ENCODE data around the gene BRSK1. TPM values are rescaled to one million over a fixed set of nuclear protein-coding genes. Genes with fewer than 3 reads are reported as not detected.

The BRSK1 gene
- total and polyA plus RNA-seq, 10 of the 15 experiments (the other 5 are each of a cell fraction or from before 2014, with no cell fraction given): 0.03 to 0.76 (median 0.25) TPM; not detected in 4

GRCh38 chr19:55279340-55279739 is 4.5 kb upstream of the BRSK1 start (continued):
- TF ChIP-seq BHLHE40 (IDR thresholded peaks at IDR 0.05; ENCODE audit: borderline replicate concordance in 1 of 2, low read depth in 2 of 2, low read length in 1 of 2): no peak

- in situ Hi-C loops (cut with MboI) (no loop called here), intact Hi-C loops (cut with micrococcal nuclease; ENCODE audit: unreplicated experiment) (no loop called here)
- H3K4me3 ChIP-seq: peak within 1 kb of the TSS; percentile 82
- RAD21 ChIA-PET (ENCODE audit: unreplicated experiment): interaction anchor here (0.5 to 2.2 kb wide), 11 partner anchors 12 to 326 kb away, joined by 3 to 27 read pairs (median 4); partner anchors contain the start of genes KMT5C, PPP6R1, UBE2S and ZNF628
- POLR2A ChIA-PET: interaction anchor here (0.9 to 6.1 kb wide), 7 partner anchors 20 to 319 kb away, joined by 4 to 86 read pairs (median 7); partner anchors contain the start of genes FIZ1, KMT5C, PPP6R1 and TMEM238
- H3K27me3 ChIP-seq (replicated peaks in 1 of 2; ENCODE audit: control insufficient read depth in 2 of 2, insufficient read depth in 2 of 2, low read length in 1 of 2): no peaks in the 10 kb centered on the region; a peak in 1 of 4 replicates
- no TSS peak for BruUV-seq (replicated peaks)
- peak within 1 kb of the TSS; percentile 55 for H3K9ac ChIP-seq (ENCODE audit: control insufficient read depth, insufficient read depth, low read length)
- H4K20me1 ChIP-seq (ENCODE audit: control insufficient read depth, insufficient read depth): no peaks in the 10 kb centered on the region
- SMC1A ChIA-PET (ENCODE audit: uncharacterized antibody, unreplicated experiment): interaction anchor here (0.8 to 7.6 kb wide), 5 partner anchors 16 to 59 kb away, joined by 3 to 68 read pairs (median 4); partner anchors contain the start of genes KMT5C and PPP6R1
- peak within 1 kb of the TSS; percentile 95 for H3K4me2 ChIP-seq (ENCODE audit: control insufficient read depth, insufficient read depth)
- WGBS (ENCODE audit: insufficient coverage, insufficient replicate concordance, low lambda C conversion rate, missing lambda C conversion rate): 3% methylated on average over 52 of the region's 52 CpGs
- H2AFZ ChIP-seq (ENCODE audit: control insufficient read depth, low read depth, low read length): peak within 1 kb of the TSS; percentile 92
- ATAC-seq (peak; percentile 91), DNase-seq (ENCODE audit: low read depth, low spot score) (peak; percentile 93), FAIRE-seq (peak; percentile 47)
- H3K4me1 ChIP-seq (ENCODE audit: control insufficient read depth, insufficient read depth, low read length): peaks cover 42% of the 10 kb centered on the region
- no peaks in the 10 kb centered on the region; the same call in 1 of the 2 replicates for H3K79me2 ChIP-seq (ENCODE audit: control insufficient read depth, insufficient read depth, low read length)
- no peaks in the 10 kb centered on the region for H3K36me3 ChIP-seq (ENCODE audit: control insufficient read depth in 2 of 2, insufficient read depth in 2 of 2, low read length in 1 of 2)
- CTCF ChIA-PET: interaction anchor here (0.9 to 4.6 kb wide), 7 partner anchors 11 to 104 kb away, joined by 3 to 14 read pairs (median 5); partner anchors contain the start of genes KMT5C and TMEM238
- H3K9me3 ChIP-seq (replicated peaks; ENCODE audit: control insufficient read depth, insufficient read depth, low read length): no peaks in the 10 kb centered on the region
- peak within 1 kb of the TSS; percentile 50 for H3K27ac ChIP-seq (ENCODE audit: control insufficient read depth, insufficient read depth)
- TF ChIP-seq PAX8 (IDR thresholded peaks at IDR 0.05) (no peak), FOS (IDR thresholded peaks at IDR 0.05; ENCODE audit: borderline replicate concordance, extremely low read depth, insufficient read length) (no peak), MTA3 (IDR thresholded peaks at IDR 0.05; ENCODE audit: borderline replicate concordance, low read length) (no peak), ESRRA (IDR thresholded peaks at IDR 0.05; ENCODE audit: low read length) (no peak), EP300 (IDR thresholded peaks at IDR 0.05; ENCODE audit: borderline replicate concordance in 1 of 2, control insufficient read depth in 1 of 2, low read depth in 2 of 2, low read length in 2 of 2) (no peak), EED (IDR thresholded peaks at IDR 0.05; ENCODE audit: low read depth) (no peak), FOXM1 (IDR thresholded peaks at IDR 0.05; ENCODE audit: low read depth, low read length) (no peak), ZNF24 (IDR thresholded peaks at IDR 0.05) (no peak), RUNX3 (IDR thresholded peaks at IDR 0.05; ENCODE audit: low read length) (peak; percentile 70; the same call in 1 of the 2 replicates), SUZ12 (IDR thresholded peaks at IDR 0.05; ENCODE audit: unreplicated experiment) (no peak), ASH2L (IDR thresholded peaks at IDR 0.05; ENCODE audit: borderline replicate concordance, low read depth) (peak; percentile 67; the same call in 1 of the 2 replicates), SREBF1 (IDR thresholded peaks at IDR 0.05; ENCODE audit: low read length) (no peak), MYC (IDR thresholded peaks at IDR 0.05; ENCODE audit: insufficient read depth, insufficient read length, insufficient replicate concordance, low read length, severe bottlenecking) (peak; percentile 29), NFIC (IDR thresholded peaks at IDR 0.05; ENCODE audit: low read depth, low read length) (no peak), ETV6 (conservative IDR thresholded peaks at IDR 0.05 in 1 of 2, IDR thresholded peaks at IDR 0.05 in 1 of 2; ENCODE audit: borderline replicate concordance in 1 of 2, low read depth in 1 of 2) (no peak; a peak in 1 of 4 replicates), KAT2A (conservative IDR thresholded peaks at IDR 0.05; ENCODE audit: control insufficient read depth, low read depth, low read length) (no peak), CREB1 (IDR thresholded peaks at IDR 0.05; ENCODE audit: low read depth) (peak; percentile 79; the same call in 1 of the 2 replicates), TBL1XR1 (IDR thresholded peaks at IDR 0.05; ENCODE audit: low read depth, low read length) (no peak), STAT3 (IDR thresholded peaks at IDR 0.05; ENCODE audit: low read depth, low read length) (no peak), EGR1 (IDR thresholded peaks at IDR 0.05; ENCODE audit: borderline replicate concordance in 1 of 2, low read depth in 2 of 2, low read length in 2 of 2) (0 out of 3 replicates have a peak, but pooled peaks of 1 of the 2 experiments have one; percentile 34)
These were observed 3.8 kb upstream of the BRSK1 start, which contains the start of gene HSPBP1 for GRCh38 chr19:55279770-55280643. HSPBP1 (minus strand) TSS chr19:55280110; CDS start chr19:55279608, 502 bp downstream.
